PC-9 (cell line): ENCODE results near the gene USP49. TPM values are rescaled to one million over a fixed set of nuclear protein-coding genes. Genes with fewer than 3 reads are reported as not detected.

Experiments used
- BruUV-seq: library from RNA; stranded (reverse); fragments of 400-500 nt; replicated peaks from 2 replicates; lab custom pipeline; 2021; lab: Mats Ljungman, UMichigan
- CTCF ChIA-PET: fragments of 300-600 bp; sonication (Branson Sonifier 250); formaldehyde crosslinking; loops from one replicate; lab custom pipeline; 2022; ENCODE audit warnings: antibody characterized with exemption; lab: Charles Lee
- POLR2A ChIA-PET: fragments of 300-600 bp; sonication (Branson Sonifier 250); formaldehyde crosslinking; loops from one replicate; lab custom pipeline; 2022; ENCODE audit warnings: antibody characterized with exemption; ENCODE audit not compliant: unreplicated experiment; lab: Charles Lee
- DNase-seq, 2 experiments: peaks; one replicate each; pipeline versions ENCODE4 v3.0.0 to v3.0.0-alpha.2; 2015 to 2022; ENCODE audit warnings: mixed read lengths in 1 of 2
- H2AFZ ChIP-seq: fragments of 200-600 bp; sonication (generic); 2 replicates; pipeline ENCODE4 v1.8.1; 2017; ENCODE audit warnings: antibody characterized with exemption
- H3F3A ChIP-seq: fragments of 200-600 bp; sonication (generic); 2 replicates; pipeline ENCODE4 v1.8.1; 2017; ENCODE audit warnings: antibody characterized with exemption, mild to moderate bottlenecking, low read depth; ENCODE audit not compliant: insufficient read depth
- H3K27ac ChIP-seq: fragments of 200-600 bp; sonication (generic); 2 replicates; pipeline ENCODE4 v1.6.1; 2016; ENCODE audit warnings: mixed run types
- H3K27me3 ChIP-seq: fragments of 200-600 bp; sonication (generic); 2 replicates; pipeline ENCODE4 v1.6.1; 2016; ENCODE audit warnings: low read depth, mixed run types; ENCODE audit not compliant: insufficient read depth
- H3K36me3 ChIP-seq: fragments of 200-600 bp; sonication (generic); 2 replicates; pipeline ENCODE4 v1.6.1; 2016; ENCODE audit warnings: low read depth, mixed run types
- H3K4me1 ChIP-seq: fragments of 200-600 bp; sonication (generic); replicated peaks from 2 replicates; pipeline ENCODE4 v1.6.1; 2016; ENCODE audit warnings: mixed run types; ENCODE audit not compliant: insufficient read depth
- H3K4me2 ChIP-seq: fragments of 200-600 bp; sonication (generic); 2 replicates; pipeline ENCODE4 v1.6.1; 2017; ENCODE audit warnings: mixed run types
- H3K4me3 ChIP-seq: fragments of 200-600 bp; sonication (generic); 2 replicates; pipeline ENCODE4 v1.6.1; 2016; ENCODE audit warnings: mixed run types
- H3K79me2 ChIP-seq: fragments of 200-600 bp; sonication (generic); 2 replicates; pipeline ENCODE4 v1.6.1; 2017; ENCODE audit warnings: low read depth, mixed run types
- H3K9me2 ChIP-seq: fragments of 200-600 bp; sonication (generic); 2 replicates; pipeline ENCODE4 v1.8.1; 2017; ENCODE audit warnings: mild to moderate bottlenecking; ENCODE audit not compliant: insufficient read depth
- H3K9me3 ChIP-seq: fragments of 200-600 bp; sonication (generic); 2 replicates; pipeline ENCODE4 v1.8.1; 2016; ENCODE audit warnings: low read depth; ENCODE audit not compliant: insufficient read depth
- H4K20me1 ChIP-seq: fragments of 200-600 bp; sonication (generic); 2 replicates; pipeline ENCODE4 v1.8.1; 2017; ENCODE audit not compliant: insufficient read depth
- CTCF ChIP-seq: fragments of 200-600 bp; sonication (generic); conservative IDR thresholded peaks from 2 replicates; pipeline ENCODE4 v1.6.1; 2017; ENCODE audit warnings: mixed run types, antibody characterized with exemption, mild to moderate bottlenecking, moderate library complexity
- EZH2 ChIP-seq: fragments of 200-600 bp; sonication (generic); IDR thresholded peaks from 2 replicates; pipeline ENCODE4 v1.8.0; 2017; ENCODE audit warnings: antibody characterized with exemption, low read depth
- intact Hi-C: fragments of 100-400 bp; cut with micrococcal nuclease; formaldehyde crosslinking; loops from one replicate; pipeline ENCODE4 v1.10.0; 2022; ENCODE audit not compliant: unreplicated experiment
- total RNA-seq: library from RNA; stranded (reverse); gene quantifications from 2 replicates; pipeline ENCODE4 v1.2.3, GENCODE V29; 2021

USP49 gene
- total RNA-seq, 1 experiment from 2014 or later = 10.9 TPM

GRCh38 chr6:41937472-41937860 lies 42.3 kb upstream of the USP49 start:
- H3K4me1 ChIP-seq = peaks cover 24% of the 10 kb centered on the region
- intact Hi-C loops = loop anchor here (5.0 kb wide), 2 partner anchors 135 to 155 kb away; partner anchors contain the start of gene PRICKLE4
- no peak for TF ChIP-seq CTCF
- no peak for TF ChIP-seq EZH2
- H3K79me2 ChIP-seq = peaks cover 15% of the 10 kb centered on the region
- no peak overlapping the region for H2AFZ ChIP-seq
- no peak overlapping the region for H3K27ac ChIP-seq
- CTCF ChIA-PET = no interaction called here
- peaks cover 54% of the 10 kb centered on the region for H3F3A ChIP-seq
- no peaks in the 10 kb centered on the region for H3K9me3 ChIP-seq
- 0 out of 2 replicates have a peak, but pooled peaks cover 6% of the 10 kb centered on the region for H3K36me3 ChIP-seq
- H3K4me2 ChIP-seq = no peak overlapping the region
- H3K4me3 ChIP-seq = no peak overlapping the region
- no peaks in the 10 kb centered on the region for H3K27me3 ChIP-seq
- DNase-seq = no peak
- POLR2A ChIA-PET = no interaction called here
- H4K20me1 ChIP-seq = peaks cover 17% of the 10 kb centered on the region; the same call in 1 of the 2 replicates
- no TSS peak for BruUV-seq
- H3K9me2 ChIP-seq = no peaks in the 10 kb centered on the region

- ChIA-PET CTCF (interaction anchor here (1.0 kb wide), 1 partner anchor 15 kb away, joined by 3 read pairs; the partner anchor contains the start of genes BYSL and MED20), POLR2A (interaction anchor here (1.0 kb wide), 1 partner anchor 103 kb away, joined by 3 read pairs; no protein-coding TSS in a partner anchor)
- BruUV-seq = no TSS peak
- H3K27ac ChIP-seq = peak overlapping the region; percentile 41
- H4K20me1 ChIP-seq = peaks cover 17% of the 10 kb centered on the region; the same call in 1 of the 2 replicates
- H3K79me2 ChIP-seq = peaks cover 15% of the 10 kb centered on the region
- H3K9me2 ChIP-seq = no peaks in the 10 kb centered on the region
- H3K9me3 ChIP-seq = no peaks in the 10 kb centered on the region
- peaks cover 56% of the 10 kb centered on the region for H3F3A ChIP-seq
- TF ChIP-seq CTCF = peak; percentile 91
- no peak for TF ChIP-seq EZH2
- peaks cover 19% of the 10 kb centered on the region; the same call in 1 of the 2 replicates for H3K4me1 ChIP-seq
- intact Hi-C loops = loop anchor here (1.0 to 5.0 kb wide), 4 partner anchors 31 to 154 kb away; partner anchors contain the start of gene PRICKLE4
- peak; percentile 72 for DNase-seq
- H3K4me2 ChIP-seq = no peak overlapping the region
- no peak overlapping the region for H3K4me3 ChIP-seq
- H2AFZ ChIP-seq = no peak overlapping the region
- H3K27me3 ChIP-seq = no peaks in the 10 kb centered on the region
- peaks cover 16% of the 10 kb centered on the region; the same call in 1 of the 2 replicates for H3K36me3 ChIP-seq
These were observed 41.1 kb upstream of the USP49 start for GRCh38 chr6:41936073-41936837.

GRCh38 chr6:41935685-41936072 lies 40.5 kb upstream of the USP49 start:
- no peak overlapping the region for H3K4me3 ChIP-seq
- no peak overlapping the region for H3K4me2 ChIP-seq
- H3K36me3 ChIP-seq = peaks cover 22% of the 10 kb centered on the region
- H3K27me3 ChIP-seq = no peaks in the 10 kb centered on the region
- H3K9me3 ChIP-seq = no peaks in the 10 kb centered on the region
- no peak for TF ChIP-seq EZH2
- no peak for TF ChIP-seq CTCF
- intact Hi-C loops = loop anchor here (1.0 to 5.0 kb wide), 4 partner anchors 32 to 153 kb away; partner anchors contain the start of gene PRICKLE4
- H4K20me1 ChIP-seq = peaks cover 19% of the 10 kb centered on the region; the same call in 1 of the 2 replicates
- no TSS peak for BruUV-seq
- POLR2A ChIA-PET = interaction anchor here (1.0 kb wide), 1 partner anchor 104 kb away, joined by 3 read pairs; no protein-coding TSS in a partner anchor
- DNase-seq = no peak
- peaks cover 12% of the 10 kb centered on the region for H3K79me2 ChIP-seq
- CTCF ChIA-PET = no interaction called here
- peaks cover 61% of the 10 kb centered on the region for H3F3A ChIP-seq
- no peak overlapping the region for H2AFZ ChIP-seq
- peaks cover 18% of the 10 kb centered on the region; the same call in 1 of the 2 replicates for H3K4me1 ChIP-seq
- peak overlapping the region; percentile 41 for H3K27ac ChIP-seq
- no peaks in the 10 kb centered on the region for H3K9me2 ChIP-seq
